ENCODE measurements around the gene ARHGAP4. TPM values are rescaled to one million over a fixed set of nuclear protein-coding genes. Genes with fewer than 3 reads are reported as not detected.

Gene ARHGAP4
- total RNA-seq, 4 donors from 2014 or later, result 23.0 to 90.9 (median 32.7) TPM

- Histone ChIP-seq H3K4me3 (no peak overlapping the region), H3K4me1 (peaks cover 0 to 21% (median 2%) of the 10 kb centered on the region in 4 donors), H3K9me3 (no peaks in the 10 kb centered on the region), H3K27me3 (no peaks in the 10 kb centered on the region), H3K36me3 (no peaks in the 10 kb centered on the region), H3K27ac (no peak overlapping the region)
- 81% methylated on average over 10 of the region's 12 CpGs; no CpG with 5 or more reads in 1 of the 2 donors for WGBS, 2 donors
- no peak for TF ChIP-seq EP300 (IDR thresholded peaks at IDR 0.05)
- no peak for TF ChIP-seq POLR2A (IDR thresholded peaks at IDR 0.05)
- no peak for TF ChIP-seq CTCF (IDR thresholded peaks at IDR 0.05)
- DNase-seq (ENCODE audit: low spot score in 2 of 2), result no peak
These were observed 18.6 kb downstream of the ARHGAP4 start for GRCh38 chrX:153907456-153907855.

GRCh38 chrX:153906126-153906917 is 19.7 kb downstream of the ARHGAP4 start:
- TF ChIP-seq POLR2A (IDR thresholded peaks at IDR 0.05) (no peak), EP300 (IDR thresholded peaks at IDR 0.05) (no peak), CTCF (IDR thresholded peaks at IDR 0.05) (no peak)
- peaks cover 0 to 31% (median 2%) of the 10 kb centered on the region in 4 donors for H3K4me1 ChIP-seq
- no peaks in the 10 kb centered on the region for H3K36me3 ChIP-seq
- 77 to 90% methylated on average over 2 to 17 of the region's 27 CpGs for WGBS, 2 donors
- DNase-seq (ENCODE audit: low spot score in 2 of 2), result no peak
- H3K27me3 ChIP-seq, result no peaks in the 10 kb centered on the region
- H3K9me3 ChIP-seq, result no peaks in the 10 kb centered on the region
- H3K4me3 ChIP-seq, result no peak overlapping the region
- no peak overlapping the region for H3K27ac ChIP-seq

- WGBS, 2 donors, result 83 to 90% methylated on average over 8 to 10 of the region's 32 CpGs
- H3K27me3 ChIP-seq, result no peaks in the 10 kb centered on the region
- H3K4me3 ChIP-seq, result peak overlapping the region in 1 of 4 donors; percentile 33
- no peak overlapping the region for H3K27ac ChIP-seq
- H3K9me3 ChIP-seq, result no peaks in the 10 kb centered on the region
- no peak for TF ChIP-seq POLR2A (IDR thresholded peaks at IDR 0.05)
- no peak for TF ChIP-seq EP300 (IDR thresholded peaks at IDR 0.05)
- no peak for TF ChIP-seq CTCF (IDR thresholded peaks at IDR 0.05)
- DNase-seq (ENCODE audit: low spot score in 2 of 2), result no peak
- peaks cover 0 to 38% (median 5%) of the 10 kb centered on the region in 4 donors for H3K4me1 ChIP-seq
- H3K36me3 ChIP-seq, result no peaks in the 10 kb centered on the region
These were observed 20.5 kb downstream of the ARHGAP4 start for GRCh38 chrX:153905481-153906095.

- 34 to 60% methylated on average over 9 to 26 of the region's 26 CpGs for WGBS, 2 donors
- H3K27me3 ChIP-seq, result no peaks in the 10 kb centered on the region
- H3K4me1 ChIP-seq, result peaks cover 0 to 39% (median 6%) of the 10 kb centered on the region in 4 donors
- H3K36me3 ChIP-seq, result no peaks in the 10 kb centered on the region
- DNase-seq (ENCODE audit: low spot score in 2 of 2), result no peak
- H3K4me3 ChIP-seq, result peak within 1 kb of the TSS in 1 of 4 donors; percentile 33
- H3K9me3 ChIP-seq, result no peaks in the 10 kb centered on the region
- peak within 1 kb of the TSS in 2 of 4 donors; percentile 34 to 61 for H3K27ac ChIP-seq
- TF ChIP-seq CTCF (IDR thresholded peaks at IDR 0.05) (no peak), EP300 (IDR thresholded peaks at IDR 0.05) (no peak)
These were observed 21.8 kb downstream of the ARHGAP4 start, which contains the start of gene AVPR2 for GRCh38 chrX:153903991-153904957. TSS of gene AVPR2 (plus strand) at chrX:153904673. CDS start at chrX:153905146, 473 bp downstream.

Data from tibial nerve (tissue), 4 donors.